Measurements from ENCODE around the gene MAP3K6.

Gene MAP3K6

DNA sequence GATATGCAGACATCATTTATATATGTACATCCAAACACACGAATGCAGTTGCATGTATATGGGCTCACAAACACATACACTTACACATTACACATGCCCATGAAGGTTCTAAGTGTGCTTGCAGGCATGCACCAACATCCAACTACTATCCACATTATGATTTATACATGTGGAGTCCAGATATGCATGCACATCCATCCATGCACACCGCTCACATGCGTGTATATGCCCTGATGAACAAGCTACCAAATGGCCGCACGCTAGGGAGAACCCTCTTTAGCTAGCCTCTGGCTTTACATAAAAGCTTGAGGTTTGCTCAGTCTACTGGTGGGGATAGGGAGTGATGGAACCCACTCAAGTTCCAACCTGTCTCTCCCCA, 34.2 kb upstream of the MAP3K6 start:
- H3K36me3 Mint-ChIP-seq, result peaks cover 0 to 3% of the 10 kb centered on the region in 2 donors
- no peak for DNase-seq
- no peak for ATAC-seq (replicated peaks)
- H3K4me3 Mint-ChIP-seq, result no peak overlapping the region
- no peaks in the 10 kb centered on the region for H3K27me3 Mint-ChIP-seq
- peaks cover 27 to 41% of the 10 kb centered on the region in 2 donors for H3K4me1 Mint-ChIP-seq
- H3K9me3 Mint-ChIP-seq, result no peaks in the 10 kb centered on the region
- H3K27ac Mint-ChIP-seq, result no peak overlapping the region

DNA sequence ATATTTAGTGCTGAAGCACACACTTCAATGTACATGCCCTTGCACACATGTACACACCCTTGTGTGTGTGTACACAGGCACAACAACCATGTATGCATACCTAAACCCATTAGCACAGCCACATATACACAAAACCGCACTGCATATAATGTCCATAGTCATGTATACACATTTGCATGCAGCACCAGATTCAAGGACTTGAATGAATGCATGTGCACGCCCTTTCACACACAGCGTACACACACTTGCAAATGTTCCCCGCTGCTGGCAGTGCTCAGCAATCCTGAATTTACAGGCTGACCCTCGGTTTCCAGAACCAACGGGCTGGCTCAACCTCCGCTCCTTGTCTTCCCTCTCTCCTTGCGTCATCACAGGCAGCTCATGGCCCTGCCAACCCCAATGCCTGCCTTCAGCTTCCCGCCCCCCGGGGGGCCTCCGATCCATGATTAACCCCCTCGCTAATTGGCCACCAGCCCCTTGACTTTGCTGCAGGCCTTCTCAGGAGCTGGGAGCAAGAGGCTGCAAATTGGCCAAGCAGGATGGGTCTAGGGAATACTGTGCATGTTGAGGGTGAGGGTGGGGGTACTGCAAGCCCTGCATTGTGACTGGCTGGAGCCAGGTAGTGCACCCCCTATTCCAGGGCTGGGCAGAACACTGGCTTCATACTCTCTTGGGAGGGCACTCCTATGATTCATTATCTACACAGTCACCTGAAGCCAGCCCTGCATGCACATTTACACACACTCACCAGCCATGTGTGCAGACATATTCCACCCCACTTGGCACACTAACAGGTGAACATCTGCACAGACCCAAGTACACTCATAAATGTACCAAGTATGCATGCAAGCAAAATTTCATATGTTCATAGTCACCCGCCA, 33.6 kb upstream of the MAP3K6 start:
- H3K4me1 Mint-ChIP-seq, result peaks cover 27 to 44% of the 10 kb centered on the region in 2 donors
- no peaks in the 10 kb centered on the region for H3K9me3 Mint-ChIP-seq
- no peaks in the 10 kb centered on the region for H3K27me3 Mint-ChIP-seq
- DNase-seq (no peak), ATAC-seq (replicated peaks) (no peak)
- H3K4me3 Mint-ChIP-seq, result no peak overlapping the region
- peaks cover 0 to 3% of the 10 kb centered on the region in 2 donors for H3K36me3 Mint-ChIP-seq
- H3K27ac Mint-ChIP-seq, result peak overlapping the region; percentile 86

GRCh38 chr1:27399251-27400025, 32.7 kb upstream of the MAP3K6 start:
- no peak overlapping the region for H3K4me3 Mint-ChIP-seq
- H3K27ac Mint-ChIP-seq, result peak overlapping the region; percentile 82
- peaks cover 31 to 47% of the 10 kb centered on the region in 2 donors for H3K4me1 Mint-ChIP-seq
- peaks cover 0 to 3% of the 10 kb centered on the region in 2 donors for H3K36me3 Mint-ChIP-seq
- DNase-seq, result no peak
- H3K27me3 Mint-ChIP-seq, result no peaks in the 10 kb centered on the region
- H3K9me3 Mint-ChIP-seq, result no peaks in the 10 kb centered on the region
- ATAC-seq (replicated peaks), result no peak

DNA sequence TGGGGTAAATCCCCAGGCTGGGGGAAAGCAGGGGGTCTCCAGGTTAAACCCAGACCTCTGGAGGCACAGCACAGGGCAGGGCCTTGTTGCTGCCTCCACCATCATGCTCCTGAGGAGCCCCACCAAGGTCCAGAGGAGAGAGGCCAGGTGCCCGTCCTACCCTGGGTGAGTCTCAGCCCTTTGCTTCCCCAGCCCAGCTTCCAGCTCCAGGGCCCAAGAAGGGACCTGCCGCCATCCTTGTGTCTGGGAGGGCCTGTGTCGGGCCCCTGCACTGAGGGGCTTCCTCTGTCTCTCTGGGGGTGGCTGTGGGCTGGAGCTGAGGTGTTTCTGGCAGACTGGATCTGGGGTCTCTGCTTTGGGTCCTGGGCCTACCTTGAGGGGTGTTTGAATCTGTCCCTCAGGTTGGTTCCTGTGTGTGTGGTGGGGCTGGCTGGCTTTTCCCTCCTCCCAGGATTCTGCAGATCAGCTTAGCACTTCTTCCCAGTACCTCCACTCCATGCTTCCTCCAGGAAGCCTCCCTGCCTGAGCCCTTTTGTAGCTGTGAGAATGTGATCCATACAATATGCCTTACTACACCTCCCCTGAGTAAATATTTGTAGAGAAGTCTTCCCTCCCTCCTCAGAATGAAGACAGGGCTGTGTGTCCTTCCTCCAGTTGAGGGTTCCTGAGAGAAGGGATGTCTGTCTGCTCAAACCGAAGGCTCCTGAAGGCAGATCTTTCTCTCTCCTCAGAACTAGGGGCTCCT, 31.8 kb upstream of the MAP3K6 start:
- Mint-ChIP-seq H3K27me3 (no peaks in the 10 kb centered on the region), H3K4me1 (peaks cover 24 to 39% of the 10 kb centered on the region in 2 donors), H3K27ac (peak overlapping the region; percentile 73), H3K4me3 (no peak overlapping the region), H3K9me3 (no peaks in the 10 kb centered on the region), H3K36me3 (no peaks in the 10 kb centered on the region)
- DNase-seq (no peak), ATAC-seq (replicated peaks) (no peak)

DNA sequence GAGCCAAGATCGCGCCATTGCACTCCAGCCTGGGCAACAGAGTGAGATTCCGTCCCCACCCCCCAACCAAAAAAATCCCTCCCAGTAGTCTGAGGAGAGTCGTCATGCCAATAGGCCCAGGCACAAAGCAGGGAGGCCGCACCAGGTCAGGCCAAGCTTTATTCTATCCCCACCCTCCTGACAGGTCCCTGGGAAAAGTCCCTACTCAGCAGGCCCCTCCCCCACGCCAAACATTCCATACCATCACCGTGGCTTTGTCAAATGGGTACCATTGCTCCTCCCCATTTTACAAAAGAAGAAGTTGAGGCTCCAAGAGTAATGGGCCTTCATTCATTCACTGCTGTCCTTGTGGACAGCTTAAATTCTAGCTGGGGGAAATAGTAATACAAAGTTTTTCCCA, 31.0 kb upstream of the MAP3K6 start:
- no peaks in the 10 kb centered on the region for H3K9me3 Mint-ChIP-seq
- H3K27ac Mint-ChIP-seq, result peak overlapping the region; percentile 31
- ATAC-seq (replicated peaks), result no peak
- no peak for DNase-seq
- no peaks in the 10 kb centered on the region for H3K36me3 Mint-ChIP-seq
- H3K4me3 Mint-ChIP-seq, result no peak overlapping the region
- H3K4me1 Mint-ChIP-seq, result peaks cover 19 to 37% of the 10 kb centered on the region in 2 donors
- no peaks in the 10 kb centered on the region for H3K27me3 Mint-ChIP-seq

DNA sequence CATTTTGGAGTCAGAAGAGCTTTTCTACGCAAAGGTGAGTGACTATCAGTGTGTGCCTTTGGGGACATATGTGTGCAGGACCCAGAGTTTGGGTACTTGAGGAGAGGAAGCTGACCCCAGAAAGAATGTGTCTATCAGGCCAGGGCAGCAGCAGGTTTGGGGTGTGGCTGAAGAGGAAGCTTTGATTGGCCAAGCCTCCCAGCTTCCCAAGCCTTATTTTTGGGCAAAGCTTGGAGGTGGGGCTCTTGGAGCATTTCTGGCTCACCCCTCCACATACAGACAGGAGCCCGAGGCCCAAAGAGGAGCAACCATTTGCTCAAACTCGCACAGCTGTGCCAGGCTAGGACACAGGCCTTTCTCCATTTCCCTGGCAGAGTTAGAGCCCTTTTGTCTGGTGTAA, 30.3 kb upstream of the MAP3K6 start:
- peaks cover 20 to 37% of the 10 kb centered on the region in 2 donors for H3K4me1 Mint-ChIP-seq
- no peaks in the 10 kb centered on the region for H3K27me3 Mint-ChIP-seq
- ATAC-seq (replicated peaks), result no peak
- no peaks in the 10 kb centered on the region for H3K36me3 Mint-ChIP-seq
- DNase-seq, result no peak
- H3K9me3 Mint-ChIP-seq, result no peaks in the 10 kb centered on the region
- peak overlapping the region in 1 of 2 donors; percentile 25 for H3K4me3 Mint-ChIP-seq
- peak overlapping the region; percentile 31 for H3K27ac Mint-ChIP-seq

DNA sequence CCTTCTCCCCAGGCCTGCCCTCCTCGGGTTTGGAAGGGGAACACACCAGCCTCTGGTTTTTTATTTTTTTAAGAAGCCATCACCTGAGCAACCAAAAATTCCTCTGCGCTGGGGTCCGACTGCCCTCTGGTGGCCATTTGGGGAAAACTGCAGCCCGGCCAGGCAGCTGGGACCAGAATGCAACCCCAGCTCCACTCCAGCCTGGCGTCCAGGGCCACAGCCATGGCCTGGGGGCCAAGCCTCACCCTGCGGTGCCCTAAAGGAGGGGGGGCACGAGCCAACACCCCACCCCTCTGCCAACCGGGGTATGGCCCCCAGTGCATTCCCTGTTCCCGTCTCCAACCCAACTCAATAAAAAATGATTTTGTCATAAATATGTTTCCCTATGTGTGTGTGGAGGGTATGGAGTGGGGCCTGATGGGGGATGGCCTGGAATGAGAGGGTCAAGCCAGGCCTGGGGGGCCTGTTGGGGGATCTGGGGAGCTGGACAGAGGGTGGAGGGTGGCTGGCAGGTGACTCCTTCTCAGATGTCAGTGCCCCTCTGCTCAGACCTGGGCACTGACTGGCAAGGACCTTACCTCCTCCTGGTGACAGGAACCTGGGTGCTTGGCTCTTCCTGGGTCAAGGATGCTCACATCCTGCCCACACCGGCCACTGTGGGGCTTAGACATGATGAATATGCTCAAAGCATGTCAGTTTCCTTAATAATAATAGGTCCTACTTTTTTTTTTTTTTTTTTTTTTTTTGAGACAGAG, 28.9 kb upstream of the MAP3K6 start:
- Mint-ChIP-seq H3K4me1 (peaks cover 23 to 38% of the 10 kb centered on the region in 2 donors), H3K36me3 (no peaks in the 10 kb centered on the region), H3K27me3 (no peaks in the 10 kb centered on the region), H3K4me3 (no peak overlapping the region), H3K9me3 (no peaks in the 10 kb centered on the region), H3K27ac (no peak overlapping the region)
- ATAC-seq (replicated peaks), result peak; percentile 45 to 53
- DNase-seq, result peak; percentile 73

GRCh38 chr1:27394925-27395324, 28.2 kb upstream of the MAP3K6 start:
- ATAC-seq (replicated peaks), result no peak
- Mint-ChIP-seq H3K27ac (no peak overlapping the region), H3K4me1 (peaks cover 19 to 38% of the 10 kb centered on the region in 2 donors), H3K4me3 (no peak overlapping the region), H3K27me3 (no peaks in the 10 kb centered on the region), H3K9me3 (no peaks in the 10 kb centered on the region), H3K36me3 (no peaks in the 10 kb centered on the region)
- no peak for DNase-seq

GRCh38 chr1:27394282-27394658, 27.5 kb upstream of the MAP3K6 start:
- ATAC-seq (replicated peaks) (no peak), DNase-seq (no peak)
- Mint-ChIP-seq H3K4me1 (peaks cover 19 to 38% of the 10 kb centered on the region in 2 donors), H3K27me3 (no peaks in the 10 kb centered on the region), H3K36me3 (no peaks in the 10 kb centered on the region), H3K4me3 (no peak overlapping the region), H3K9me3 (no peaks in the 10 kb centered on the region), H3K27ac (no peak overlapping the region)

- Mint-ChIP-seq H3K4me1 (peaks cover 19 to 36% of the 10 kb centered on the region in 2 donors), H3K4me3 (peak overlapping the region; percentile 87 to 93), H3K27me3 (no peaks in the 10 kb centered on the region), H3K27ac (no peak overlapping the region), H3K36me3 (no peaks in the 10 kb centered on the region), H3K9me3 (no peaks in the 10 kb centered on the region)
- ATAC-seq (replicated peaks), result no peak
- no peak for DNase-seq
Measured at GRCh38 chr1:27393641-27394281, 27.0 kb upstream of the MAP3K6 start.

DNA sequence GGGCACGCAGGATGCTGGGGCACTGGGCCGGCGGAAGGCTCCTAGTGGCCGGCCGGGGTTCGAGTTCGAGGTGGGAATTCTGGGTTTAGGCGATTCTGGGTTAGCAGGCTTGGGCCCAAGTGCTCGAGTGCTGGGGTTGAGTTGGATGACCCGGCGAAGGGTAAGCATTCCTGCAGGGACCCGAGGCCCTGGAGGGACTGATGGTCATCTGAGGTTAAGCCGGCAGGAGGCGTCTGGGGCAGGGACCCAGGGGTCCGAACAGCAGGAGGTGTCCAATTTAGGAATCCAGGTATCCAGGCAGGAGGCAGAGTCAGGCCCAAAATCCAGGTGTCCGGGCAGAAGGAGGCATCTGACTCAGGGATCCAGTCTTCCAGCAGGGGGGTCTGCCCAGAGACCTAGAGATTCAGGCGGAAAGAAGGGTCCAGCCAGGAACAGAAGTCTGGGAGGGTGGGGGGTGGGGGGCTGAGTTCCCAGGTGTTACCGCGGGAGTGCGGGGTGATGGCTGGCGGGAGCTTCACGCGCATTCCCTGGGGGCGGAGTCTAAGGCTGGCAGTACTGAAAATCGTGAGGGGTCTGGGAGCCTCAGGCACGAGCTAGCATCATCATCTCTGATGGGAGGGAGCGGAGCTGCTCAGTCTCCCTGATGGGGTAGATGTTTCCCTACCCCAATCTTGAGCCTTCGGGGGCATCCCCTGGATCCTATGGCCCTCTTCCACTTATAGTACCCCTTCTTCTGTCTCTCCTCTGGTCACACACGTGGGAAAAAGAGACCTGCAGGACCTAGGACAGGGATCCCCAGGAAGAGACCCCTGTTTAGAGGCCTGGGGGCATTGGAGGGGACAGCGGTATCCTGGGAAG, 26.2 kb upstream of the MAP3K6 start:
- H3K36me3 Mint-ChIP-seq, result no peaks in the 10 kb centered on the region
- no peak for DNase-seq
- peaks cover 23 to 38% of the 10 kb centered on the region in 2 donors for H3K4me1 Mint-ChIP-seq
- peak overlapping the region; percentile 87 to 93 for H3K4me3 Mint-ChIP-seq
- peaks cover 0 to 3% of the 10 kb centered on the region in 2 donors for H3K27me3 Mint-ChIP-seq
- H3K9me3 Mint-ChIP-seq, result no peaks in the 10 kb centered on the region
- peak overlapping the region; percentile 82 for H3K27ac Mint-ChIP-seq
- ATAC-seq (replicated peaks), result peak in 1 of 2 donors; percentile 19

DNA sequence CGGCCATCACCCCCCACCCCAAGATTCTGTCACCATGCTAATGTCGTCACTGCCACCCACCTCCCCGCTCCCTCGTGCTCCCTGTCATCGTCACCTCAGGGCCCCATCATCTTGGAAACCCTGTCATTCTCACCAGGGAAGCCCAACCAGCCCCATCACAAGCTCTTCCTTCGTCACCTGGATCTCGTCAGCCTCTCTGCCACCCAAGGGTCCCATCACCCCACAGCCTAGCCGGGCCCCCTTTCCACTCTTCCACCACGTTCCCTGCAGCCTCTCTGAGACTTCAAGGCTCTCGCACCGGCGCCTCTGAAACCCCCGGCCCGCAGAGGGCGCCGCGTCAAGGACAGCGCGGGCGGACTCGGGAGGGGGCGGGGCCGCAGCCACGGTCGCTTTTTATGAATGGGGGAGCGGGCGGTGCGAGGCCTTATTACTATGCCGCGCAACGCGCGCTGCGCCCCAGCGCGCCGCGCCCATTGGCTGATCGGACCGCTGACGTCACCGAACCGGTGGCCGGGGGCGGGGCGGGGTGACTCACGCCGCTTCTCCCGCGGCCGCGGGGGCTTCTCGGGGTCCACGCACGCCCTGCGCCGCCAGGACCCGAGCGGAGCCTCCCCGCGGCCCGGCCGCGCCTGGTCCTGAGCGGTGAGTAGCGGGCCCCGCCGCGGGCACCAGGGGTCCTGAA, 25.5 kb upstream of the MAP3K6 start, which contains the start of gene GPR3:
TSS of gene GPR3 (plus strand) at position 527 of the 682 bp plus-strand sequence. CDS start 1,177 bp downstream, outside the sequence.
- H3K36me3 Mint-ChIP-seq, result no peaks in the 10 kb centered on the region
- DNase-seq (peak; percentile 83), ATAC-seq (replicated peaks) (peak; percentile 92 to 95)
- peak within 1 kb of the TSS; percentile 87 to 93 for H3K4me3 Mint-ChIP-seq
- no peaks in the 10 kb centered on the region for H3K9me3 Mint-ChIP-seq
- H3K27ac Mint-ChIP-seq, result peak within 1 kb of the TSS; percentile 96
- peaks cover 23 to 38% of the 10 kb centered on the region in 2 donors for H3K4me1 Mint-ChIP-seq
- H3K27me3 Mint-ChIP-seq, result peaks cover 0 to 3% of the 10 kb centered on the region in 2 donors

Data from stimulated activated naive B cell treated with anti-CD40 and anti-IgM and Interleukin-4, amounts not matched to agents 10 μg/mL and 1 μg/mL and 100 μg/mL, for 72 hours (primary cell).